Measurements from ENCODE around the gene CFB. TPM values are rescaled to one million over a fixed set of nuclear protein-coding genes. Genes with fewer than 3 reads are reported as not detected.

CFB gene
- total and polyA plus RNA-seq, 2 of the 4 experiments (the other 2 are of a cell fraction), result 1.8 to 6.1 TPM

DNA sequence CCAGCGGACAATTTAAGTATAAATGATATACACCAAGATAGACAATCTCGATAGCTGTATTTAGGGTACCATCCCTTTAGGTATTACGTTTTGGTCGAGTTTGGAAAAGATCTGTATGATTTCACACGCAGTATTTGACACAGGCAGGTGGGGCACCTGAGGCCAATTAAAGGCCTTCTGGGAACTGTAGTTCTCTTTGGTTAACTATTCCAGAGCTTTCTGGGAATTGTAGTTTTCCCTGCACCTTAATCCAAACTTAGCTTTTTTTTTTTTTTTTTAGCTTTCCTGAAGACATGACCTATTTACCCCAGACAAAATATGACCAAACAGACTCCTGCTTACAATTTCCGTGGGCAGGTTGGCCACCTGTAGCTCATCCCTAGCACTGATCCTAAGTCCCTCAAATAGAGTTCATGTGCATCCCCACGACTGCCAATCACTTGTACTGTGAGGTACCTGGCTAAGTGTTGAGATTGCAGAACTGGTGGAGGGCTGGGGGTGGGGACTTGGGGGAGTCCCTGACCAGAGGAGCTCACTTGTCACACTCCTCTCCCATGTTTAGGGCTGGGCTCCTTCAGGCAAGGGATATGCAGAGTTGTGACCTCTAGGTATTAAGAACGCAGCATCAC, 47.4 kb upstream of the CFB start:
- Histone ChIP-seq H3K79me1 (ENCODE audit: low read depth in 1 of 2, low read length in 2 of 2) (peaks cover 22 to 54% of the 10 kb centered on the region in 2 experiments), H4K91ac (ENCODE audit: insufficient read depth, low read depth, low read length) (no peak overlapping the region), H3K4ac (ENCODE audit: low read depth, low read length) (peak overlapping the region; percentile 80), H2BK20ac (ENCODE audit: low read depth, low read length) (no peak overlapping the region), H4K5ac (ENCODE audit: low read depth, low read length) (no peak overlapping the region), H2AK5ac (ENCODE audit: low read depth, low read length) (peak overlapping the region; percentile 80), H3K27me3 (ENCODE audit: control insufficient read depth, insufficient read depth, low read length) (no peaks in the 10 kb centered on the region), H3K36me3 (ENCODE audit: control insufficient read depth, insufficient read depth, low read length) (peaks cover 12% of the 10 kb centered on the region; the same call in 1 of the 2 replicates), H2AFZ (replicated peaks; ENCODE audit: low read length, poor library complexity) (peak overlapping the region; percentile 92), H2BK120ac (ENCODE audit: low read depth, low read length) (no peak overlapping the region), H3K9me3 (ENCODE audit: control insufficient read depth, insufficient read depth, low read length) (no peaks in the 10 kb centered on the region), H3K27ac (ENCODE audit: insufficient read depth, low read length) (no peak overlapping the region), H2AK9ac (replicated peaks; ENCODE audit: low read depth, low read length, poor library complexity) (peak overlapping the region; percentile 93), H3K56ac (ENCODE audit: extremely low read depth, insufficient read depth, low read length) (peak overlapping the region; percentile 80; the same call in 1 of the 2 replicates), H3K4me2 (ENCODE audit: low read depth, low read length) (peak overlapping the region; percentile 94), H3K9ac (ENCODE audit: low read depth, low read length) (peak overlapping the region; percentile 91; the same call in 1 of the 2 replicates), H3K9me1 (ENCODE audit: insufficient read depth, low read length) (peaks cover 5% of the 10 kb centered on the region; the same call in 1 of the 2 replicates), H3K4me3 (ENCODE audit: insufficient read depth, low read depth, low read length) (peak overlapping the region; percentile 92), H4K20me1 (ENCODE audit: insufficient read depth, low read length) (peaks cover 7% of the 10 kb centered on the region), H2BK15ac (ENCODE audit: low read depth, low read length) (no peak overlapping the region), H3K23ac (ENCODE audit: low read depth, low read length) (peak overlapping the region; percentile 81; the same call in 1 of the 2 replicates), H3K14ac (replicated peaks; ENCODE audit: low read depth, low read length) (no peak overlapping the region), H3K4me1 (ENCODE audit: control insufficient read depth, insufficient read depth, low read length) (peaks cover 12% of the 10 kb centered on the region), H4K8ac (ENCODE audit: low read depth in 2 of 2, low read length in 2 of 2) (peak overlapping the region; percentile 65 to 80; a peak in 3 of 4 replicates), H3K18ac (ENCODE audit: low read depth, low read length) (no peak overlapping the region), H2BK5ac (ENCODE audit: low read depth, low read length, poor library complexity, severe bottlenecking) (peak overlapping the region; percentile 44)
- no peak for TF ChIP-seq RAD21 (IDR thresholded peaks at IDR 0.05; ENCODE audit: low read length)
- TF ChIP-seq MAFK (IDR thresholded peaks at IDR 0.05; ENCODE audit: low read depth, low read length), result no peak
- TF ChIP-seq RFX5 (IDR thresholded peaks at IDR 0.05; ENCODE audit: low read depth, low read length), result no peak
- TF ChIP-seq MAZ (IDR thresholded peaks at IDR 0.05; ENCODE audit: borderline replicate concordance, low read depth, low read length), result no peak
- TF ChIP-seq FOS (IDR thresholded peaks at IDR 0.05; ENCODE audit: low read depth, low read length), result no peak
- no peak for TF ChIP-seq CHD1 (IDR thresholded peaks at IDR 0.05; ENCODE audit: low read depth, low read length)
- no peak for TF ChIP-seq CEBPB (IDR thresholded peaks at IDR 0.05; ENCODE audit: low read depth, low read length)
- TF ChIP-seq POLR2A (IDR thresholded peaks at IDR 0.05; ENCODE audit: low read depth, low read length), result no peak
- TF ChIP-seq, protein P1, sequence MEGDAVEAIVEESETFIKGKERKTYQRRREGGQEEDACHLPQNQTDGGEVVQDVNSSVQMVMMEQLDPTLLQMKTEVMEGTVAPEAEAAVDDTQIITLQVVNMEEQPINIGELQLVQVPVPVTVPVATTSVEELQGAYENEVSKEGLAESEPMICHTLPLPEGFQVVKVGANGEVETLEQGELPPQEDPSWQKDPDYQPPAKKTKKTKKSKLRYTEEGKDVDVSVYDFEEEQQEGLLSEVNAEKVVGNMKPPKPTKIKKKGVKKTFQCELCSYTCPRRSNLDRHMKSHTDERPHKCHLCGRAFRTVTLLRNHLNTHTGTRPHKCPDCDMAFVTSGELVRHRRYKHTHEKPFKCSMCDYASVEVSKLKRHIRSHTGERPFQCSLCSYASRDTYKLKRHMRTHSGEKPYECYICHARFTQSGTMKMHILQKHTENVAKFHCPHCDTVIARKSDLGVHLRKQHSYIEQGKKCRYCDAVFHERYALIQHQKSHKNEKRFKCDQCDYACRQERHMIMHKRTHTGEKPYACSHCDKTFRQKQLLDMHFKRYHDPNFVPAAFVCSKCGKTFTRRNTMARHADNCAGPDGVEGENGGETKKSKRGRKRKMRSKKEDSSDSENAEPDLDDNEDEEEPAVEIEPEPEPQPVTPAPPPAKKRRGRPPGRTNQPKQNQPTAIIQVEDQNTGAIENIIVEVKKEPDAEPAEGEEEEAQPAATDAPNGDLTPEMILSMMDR (conservative IDR thresholded peaks at IDR 0.05; ENCODE audit: low read depth, low read length), result no peak
- no peak for TF ChIP-seq MXI1 (IDR thresholded peaks at IDR 0.05; ENCODE audit: borderline replicate concordance, low read depth, low read length)
- no peak for TF ChIP-seq NFE2L2 (IDR thresholded peaks at IDR 0.05; ENCODE audit: low read depth, low read length)
- CTCF ChIA-PET, result no interaction called here
- ATAC-seq (ENCODE audit: low read depth) (no peak), DNase-seq (peak; percentile 35)
- 0% methylated on average over 2 of the region's 8 CpGs; no CpG with 5 or more reads in 1 of the 2 experiments for WGBS, 2 experiments (ENCODE audit: extremely low coverage in 2 of 2, insufficient read length in 1 of 2)
- dilution Hi-C loops (cut with HindIII; ENCODE audit: low sequenced_read_pairs, unreplicated experiment), result no loop called here
- POLR2A ChIA-PET (ENCODE audit: unreplicated experiment), result interaction anchor here (0.6 to 1.0 kb wide), 3 partner anchors 22 to 274 kb away, joined by 3 to 4 read pairs (median 3); partner anchors contain the start of gene CFB
- in situ Hi-C loops (cut with MboI; ENCODE audit: low sequenced_read_pairs), result no loop called here
- intact Hi-C loops (cut with micrococcal nuclease), result no loop called here
- no TSS peak for BruUV-seq (replicated peaks)

Measured in IMR-90 (cell line).